Fibroblast of skin of abdomen (primary cell): ENCODE data around the gene CSRP1. TPM values are rescaled to one million over a fixed set of nuclear protein-coding genes. Genes with fewer than 3 reads are reported as not detected.
"Not testable (repeated sequence)": the region's sequence is repeated elsewhere in the genome, so short reads cannot be mapped to it uniquely, and the experiment has no call there.

Experiments used
- DNase-seq: peaks from one replicate; pipeline ENCODE4 v3.0.0-alpha.2; 2013
- polyA plus RNA-seq, 2 experiments: library from polyadenylated mRNA; unstranded; fragments of 120-200 nt; gene quantifications; one replicate each; pipeline ENCODE4 v1.2.1, GENCODE V29; 2013; ENCODE audit not compliant: insufficient read length in 2 of 2

Gene CSRP1
- 669 TPM for polyA plus RNA-seq (2013, experiment 1 of 2; ENCODE audit: insufficient read length)
- polyA plus RNA-seq (2013, experiment 2 of 2; ENCODE audit: insufficient read length), result 661 TPM

- DNase-seq, result peak; percentile 91
Measured at GRCh38 chr1:201506557-201507359, at the start of gene CSRP1. Gene CSRP1, minus strand, starts transcription at chr1:201507123. Its CDS starts 10,820 bp downstream, at chr1:201496303.

DNA sequence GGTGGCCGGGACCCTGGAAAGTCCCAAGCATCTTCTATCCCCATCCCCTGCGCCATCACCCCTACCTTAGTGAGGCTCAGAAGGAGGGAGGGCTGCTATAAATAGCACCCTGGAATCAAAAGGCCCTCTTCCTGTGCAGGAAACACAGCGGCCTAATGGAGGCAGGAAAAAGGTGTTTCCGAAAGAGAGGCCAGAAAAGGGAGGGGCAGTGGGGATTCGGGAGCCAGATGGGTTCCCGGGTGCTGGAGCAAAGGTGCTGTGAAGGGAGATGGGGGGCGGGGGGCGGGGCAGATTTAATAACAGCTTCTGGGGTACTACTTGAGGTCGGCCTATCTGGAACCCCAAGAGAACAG, 48.6 kb upstream of the CSRP1 start:
- DNase-seq, result no peak

- DNase-seq, result no peak
Measured at GRCh38 chr1:201554789-201555592, 48.1 kb upstream of the CSRP1 start.

DNA sequence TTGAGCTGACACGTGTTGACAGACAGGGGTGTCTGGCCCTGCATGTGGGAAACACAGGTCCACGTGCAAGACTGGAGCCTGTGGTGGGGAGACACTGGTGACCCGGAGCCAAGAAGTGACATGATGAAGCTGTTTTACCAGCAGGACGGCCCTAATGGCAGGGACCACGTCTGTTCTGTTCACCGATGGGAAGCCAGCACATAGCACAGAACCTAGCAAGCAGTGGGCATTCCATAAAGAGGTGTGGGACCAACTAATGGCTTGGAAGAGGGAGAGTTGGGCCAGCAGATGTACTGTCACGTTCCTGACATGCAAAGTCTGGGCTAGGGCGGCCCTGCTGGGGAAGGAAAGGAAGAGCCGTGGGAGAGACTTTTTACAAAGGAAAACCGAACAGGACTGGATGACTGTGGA, 47.3 kb upstream of the CSRP1 start:
- DNase-seq, result no peak

DNA sequence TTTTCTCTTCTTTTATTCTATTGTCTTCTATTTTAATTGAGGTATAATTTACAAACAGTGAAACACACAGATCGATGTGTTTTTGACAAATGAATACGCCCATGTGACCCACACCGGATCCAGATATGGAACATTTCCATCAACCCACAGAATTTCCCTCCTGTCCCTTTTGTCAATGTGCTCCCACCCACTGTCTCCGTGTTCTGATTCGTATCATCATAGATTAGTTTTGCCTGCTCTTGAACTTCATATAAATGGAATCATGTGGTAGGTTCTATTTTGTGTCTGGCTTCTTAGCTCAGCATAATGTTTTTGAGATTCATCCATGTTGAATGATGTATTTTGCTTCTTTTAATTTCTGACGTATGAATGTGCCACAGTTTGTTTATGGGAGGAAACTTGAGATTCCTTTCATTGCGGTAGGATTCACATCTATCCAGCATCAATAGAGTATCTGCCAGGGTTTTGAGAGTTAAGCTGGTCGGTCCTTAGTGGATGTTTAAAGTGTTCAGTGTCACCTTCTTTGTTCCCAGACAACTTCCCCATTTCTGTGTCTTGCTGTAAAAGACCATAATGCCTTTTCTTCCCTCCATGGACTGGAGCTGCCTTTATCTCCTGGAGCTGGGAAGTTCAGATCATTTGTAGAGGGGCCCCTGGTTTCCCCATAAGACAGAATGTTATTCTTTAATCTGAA, 46.7 kb upstream of the CSRP1 start:
- no peak for DNase-seq

DNA sequence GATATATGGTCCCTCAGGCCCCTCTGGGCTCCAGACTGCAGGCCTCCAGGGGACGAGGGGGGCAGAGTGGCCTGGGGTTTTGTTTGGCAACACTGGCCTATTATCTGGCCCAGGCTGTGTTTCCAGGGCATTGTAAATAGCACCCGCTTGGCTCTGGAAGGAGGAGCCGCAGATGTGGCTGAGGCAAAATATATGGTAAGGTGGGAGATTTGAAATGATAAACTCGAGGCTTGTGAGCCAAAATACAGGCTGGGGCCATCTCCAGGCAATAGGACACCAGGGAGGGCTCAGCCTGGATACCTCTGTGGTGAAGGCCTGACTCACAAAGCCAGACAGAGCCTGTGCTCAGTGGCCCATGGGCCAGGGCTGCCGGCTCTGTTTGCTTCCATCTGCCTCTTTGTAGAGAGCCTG, 46.0 kb upstream of the CSRP1 start:
- DNase-seq, result peak; percentile 84

DNA sequence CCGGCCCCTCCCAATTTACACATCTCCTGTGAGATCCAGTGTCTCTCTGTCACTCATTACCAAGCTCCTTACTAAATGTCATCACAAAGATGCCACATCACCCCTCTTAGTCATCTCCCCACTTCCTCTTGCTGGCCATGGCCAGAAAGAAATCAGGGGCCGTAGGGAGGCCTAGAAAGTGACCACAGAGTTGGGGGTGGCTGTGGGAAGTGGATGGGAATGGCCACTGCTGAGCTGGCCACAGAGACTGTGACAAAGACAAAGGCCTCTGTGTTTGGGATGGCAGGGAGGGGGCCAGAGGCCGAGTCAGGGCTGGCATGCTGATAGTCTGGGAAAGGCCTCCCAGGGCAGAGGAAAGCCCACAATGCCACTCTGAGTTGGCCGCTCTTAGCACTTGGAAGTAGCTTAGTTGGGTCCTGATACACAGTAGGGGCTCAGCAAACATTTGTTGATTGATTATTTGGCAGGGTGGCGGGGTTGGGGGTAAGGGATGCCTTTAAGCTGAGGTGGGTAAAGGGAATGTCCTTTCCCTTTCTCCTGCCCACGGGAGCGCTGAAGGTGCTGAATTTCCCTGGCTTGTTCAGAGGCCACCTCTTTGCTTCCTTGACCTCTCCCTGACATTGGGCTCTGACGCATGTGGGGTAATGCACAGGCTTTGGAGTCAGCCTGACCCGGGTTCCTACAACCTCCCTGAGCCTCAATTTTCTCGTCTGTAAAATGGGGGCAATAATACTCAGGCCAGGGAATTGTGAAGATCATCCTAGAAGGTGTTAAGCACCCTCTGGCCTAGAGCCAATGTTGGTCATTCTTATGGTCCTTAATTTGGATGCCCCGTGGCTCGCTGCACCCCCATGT, 45.2 kb upstream of the CSRP1 start:
- peak; percentile 82 for DNase-seq

GRCh38 chr1:201551096-201551495, 44.2 kb upstream of the CSRP1 start:
- DNase-seq, result no peak

GRCh38 chr1:201549522-201549921, 42.6 kb upstream of the CSRP1 start:
- not testable (repeated sequence) for DNase-seq

GRCh38 chr1:201545851-201546492, 39.0 kb upstream of the CSRP1 start:
- DNase-seq, result no peak

GRCh38 chr1:201544710-201545109, 37.8 kb upstream of the CSRP1 start:
- no peak for DNase-seq

GRCh38 chr1:201543871-201544642, 37.1 kb upstream of the CSRP1 start:
- no peak for DNase-seq

DNA sequence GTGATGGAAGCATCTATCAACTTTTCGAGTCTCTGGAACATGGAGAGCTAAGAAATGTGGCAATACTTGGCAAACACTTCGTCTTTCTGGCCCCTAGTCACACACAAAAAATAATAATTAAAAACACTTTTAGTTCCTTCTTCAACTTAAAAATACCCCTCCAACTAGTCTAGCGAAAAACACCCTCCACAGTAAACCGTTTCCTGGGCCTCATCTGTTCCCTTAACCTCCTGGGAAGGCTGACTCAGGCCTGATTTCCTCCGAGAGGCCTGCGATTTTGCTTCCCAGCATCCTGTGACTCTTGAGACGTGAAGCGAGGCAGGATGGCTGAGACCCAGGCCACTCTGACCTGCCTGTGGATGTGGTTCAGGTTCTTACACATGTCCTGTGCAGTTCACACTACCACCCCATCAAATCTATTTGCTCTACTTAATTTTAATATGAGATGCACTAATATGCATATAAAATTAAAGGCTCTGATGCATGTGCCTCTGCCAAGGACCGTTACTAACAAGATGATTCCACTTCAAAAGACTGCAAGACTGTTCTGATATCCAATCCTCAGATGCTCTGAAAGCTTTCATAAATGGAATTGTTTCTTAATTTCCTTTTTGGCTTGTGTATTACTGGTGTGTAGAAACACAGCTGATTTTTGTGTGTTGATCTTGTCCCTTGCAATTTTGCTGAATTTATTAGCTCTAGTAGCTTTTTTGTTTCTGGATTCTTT, 35.5 kb upstream of the CSRP1 start:
- peak; percentile 81 for DNase-seq

GRCh38 chr1:201540846-201541735, 34.2 kb upstream of the CSRP1 start:
- no peak for DNase-seq

DNA sequence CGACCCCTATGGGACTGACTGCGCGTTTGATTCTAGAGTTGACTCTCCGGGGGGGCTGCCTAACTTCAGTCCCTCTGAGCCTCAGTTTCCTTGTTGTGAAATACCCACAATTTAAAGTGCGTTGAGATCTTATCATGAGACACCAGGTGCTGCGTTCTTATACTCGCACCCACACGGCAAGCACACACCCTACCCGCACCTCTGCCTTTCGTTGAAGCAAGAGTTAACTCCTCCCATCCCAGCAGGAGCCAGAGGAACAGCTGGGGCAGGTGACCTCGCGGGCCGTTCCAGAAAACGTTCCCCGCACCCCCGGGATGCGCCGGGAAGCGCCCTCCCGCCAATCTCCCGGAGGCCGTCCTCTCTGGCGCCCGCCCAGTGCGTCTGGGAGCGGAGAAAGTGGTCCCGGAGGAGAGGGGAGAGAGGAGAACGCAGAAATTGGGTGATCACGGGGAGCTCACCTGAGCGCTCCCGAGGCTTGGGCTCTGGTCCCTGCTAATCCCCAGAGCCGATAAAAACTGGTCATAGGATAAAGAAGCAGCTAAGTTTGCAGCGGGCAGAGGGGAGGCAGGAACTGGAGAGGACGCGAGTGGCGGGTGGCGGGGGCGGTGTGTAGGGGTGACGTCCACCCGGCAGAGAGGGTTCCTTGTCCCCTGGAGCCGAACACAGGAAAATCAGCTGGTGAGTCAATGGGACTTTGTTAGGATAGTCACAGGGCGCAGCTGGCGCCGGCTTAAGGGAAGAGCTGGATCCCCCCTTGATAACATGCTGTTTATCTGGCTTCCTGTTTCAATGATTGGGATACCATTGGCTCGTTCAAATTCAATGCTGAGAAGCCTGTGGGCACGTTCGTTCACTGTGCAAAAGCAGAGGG, 32.9 kb upstream of the CSRP1 start:
- peak; percentile 64 for DNase-seq

GRCh38 chr1:201538612-201539551, 32.0 kb upstream of the CSRP1 start, which contains the start of gene NAV1:
Gene NAV1, plus strand, starts transcription at chr1:201539127. Its CDS starts 83,758 bp downstream, at chr1:201622885.
- DNase-seq, result peak; percentile 90
